Activated CD8-positive, alpha-beta T cell treated with anti-CD3 and anti-CD28 coated beads for 36 hours (primary cell): ENCODE measurements around the gene SCNN1B. TPM values are rescaled to one million over a fixed set of nuclear protein-coding genes. Genes with fewer than 3 reads are reported as not detected.

Experiments
- ATAC-seq: fragments of 200-7000 bp; cut with Tn5 transposase; one replicate; pipeline ENCODE4 v1.10.0; 2021; ENCODE audit warnings: mild to moderate bottlenecking, moderate library complexity
- CTCF ChIA-PET: fragments of 350-600 bp; sonication (Branson Sonifier 250); formaldehyde crosslinking; loops from one replicate; lab custom pipeline; 2021; ENCODE audit warnings: antibody characterized with exemption; lab: Charles Lee
- POLR2A ChIA-PET: fragments of 350-600 bp; sonication (Branson Sonifier 250); formaldehyde crosslinking; loops from one replicate; lab custom pipeline; 2021; ENCODE audit warnings: antibody characterized with exemption; lab: Charles Lee
- DNase-seq: peaks from one replicate; pipeline ENCODE4 v3.0.0-alpha.2; 2020
- H3K27ac Mint-ChIP-seq: one replicate; pipeline ENCODE4 v1.8.0; 2021; ENCODE audit warnings: mild to moderate bottlenecking, mixed read lengths
- H3K27me3 Mint-ChIP-seq: one replicate; pipeline ENCODE4 v1.8.0; 2021; ENCODE audit warnings: mixed read lengths
- H3K36me3 Mint-ChIP-seq: one replicate; pipeline ENCODE4 v1.8.0; 2021; ENCODE audit warnings: low read depth, mixed read lengths
- H3K4me1 Mint-ChIP-seq: one replicate; pipeline ENCODE4 v1.8.0; 2021; ENCODE audit warnings: low read depth, mixed read lengths
- H3K4me3 Mint-ChIP-seq: one replicate; pipeline ENCODE4 v1.8.0; 2021; ENCODE audit warnings: mild to moderate bottlenecking, moderate library complexity, mixed read lengths
- H3K9me3 Mint-ChIP-seq: one replicate; pipeline ENCODE4 v1.8.0; 2021; ENCODE audit warnings: mixed read lengths
- CTCF ChIP-seq: fragments of 200-600 bp; IDR thresholded peaks from one replicate; pipeline ENCODE4 v1.8.0; 2022; ENCODE audit warnings: antibody characterized with exemption, mild to moderate bottlenecking
- intact Hi-C: fragments of 100-400 bp; cut with micrococcal nuclease; formaldehyde crosslinking; loops from one replicate; pipeline ENCODE4 v1.10.0; 2022
- total RNA-seq, 2 experiments: library from RNA; stranded (reverse); gene quantifications; one replicate each; pipeline ENCODE4 v1.2.3, GENCODE V29; 2021

SCNN1B gene
- total RNA-seq, 2 experiments from 2014 or later, result not detected

- intact Hi-C loops, result no loop called here
- DNase-seq (no peak), ATAC-seq (no peak)
- peaks cover 3% of the 10 kb centered on the region for H3K27me3 Mint-ChIP-seq
- CTCF ChIA-PET, result no interaction called here
- H3K4me1 Mint-ChIP-seq, result no peaks in the 10 kb centered on the region
- no peak overlapping the region for H3K27ac Mint-ChIP-seq
- POLR2A ChIA-PET, result no interaction called here
- no peak for TF ChIP-seq CTCF
- no peaks in the 10 kb centered on the region for H3K9me3 Mint-ChIP-seq
- no peak overlapping the region for H3K4me3 Mint-ChIP-seq
- no peaks in the 10 kb centered on the region for H3K36me3 Mint-ChIP-seq
These were observed 32.7 kb upstream of the SCNN1B start for GRCh38 chr16:23269248-23269953.

GRCh38 chr16:23270654-23271053, 31.4 kb upstream of the SCNN1B start:
- ATAC-seq (no peak), DNase-seq (no peak)
- TF ChIP-seq CTCF, result no peak
- Mint-ChIP-seq H3K4me1 (no peaks in the 10 kb centered on the region), H3K27ac (no peak overlapping the region), H3K4me3 (no peak overlapping the region), H3K27me3 (peaks cover 11% of the 10 kb centered on the region), H3K9me3 (no peaks in the 10 kb centered on the region), H3K36me3 (no peaks in the 10 kb centered on the region)
- ChIA-PET CTCF (no interaction called here), POLR2A (no interaction called here)
- intact Hi-C loops, result no loop called here

- Mint-ChIP-seq H3K27me3 (peaks cover 23% of the 10 kb centered on the region), H3K27ac (no peak overlapping the region), H3K4me3 (no peak overlapping the region), H3K36me3 (no peaks in the 10 kb centered on the region), H3K4me1 (no peaks in the 10 kb centered on the region), H3K9me3 (no peaks in the 10 kb centered on the region)
- ATAC-seq (no peak), DNase-seq (no peak)
- POLR2A ChIA-PET, result no interaction called here
- intact Hi-C loops, result no loop called here
- TF ChIP-seq CTCF, result no peak
- CTCF ChIA-PET, result no interaction called here
These were observed 27.1 kb upstream of the SCNN1B start for GRCh38 chr16:23274968-23275367.

- intact Hi-C loops, result no loop called here
- no peak for TF ChIP-seq CTCF
- peaks cover 23% of the 10 kb centered on the region for H3K27me3 Mint-ChIP-seq
- no peaks in the 10 kb centered on the region for H3K4me1 Mint-ChIP-seq
- ATAC-seq (no peak), DNase-seq (no peak)
- H3K9me3 Mint-ChIP-seq, result no peaks in the 10 kb centered on the region
- no peak overlapping the region for H3K4me3 Mint-ChIP-seq
- no peaks in the 10 kb centered on the region for H3K36me3 Mint-ChIP-seq
- POLR2A ChIA-PET, result no interaction called here
- CTCF ChIA-PET, result no interaction called here
- H3K27ac Mint-ChIP-seq, result no peak overlapping the region
These were observed 25.3 kb upstream of the SCNN1B start for GRCh38 chr16:23276821-23277220.

GRCh38 chr16:23278031-23278430, 24.1 kb upstream of the SCNN1B start:
- no peak overlapping the region for H3K27ac Mint-ChIP-seq
- H3K9me3 Mint-ChIP-seq, result no peaks in the 10 kb centered on the region
- ATAC-seq (no peak), DNase-seq (no peak)
- intact Hi-C loops, result no loop called here
- ChIA-PET POLR2A (no interaction called here), CTCF (interaction anchor here (0.6 kb wide), 1 partner anchor 570 kb away, joined by 3 read pairs; no protein-coding TSS in a partner anchor)
- no peak overlapping the region for H3K4me3 Mint-ChIP-seq
- no peaks in the 10 kb centered on the region for H3K36me3 Mint-ChIP-seq
- no peak for TF ChIP-seq CTCF
- H3K27me3 Mint-ChIP-seq, result peaks cover 24% of the 10 kb centered on the region
- no peaks in the 10 kb centered on the region for H3K4me1 Mint-ChIP-seq
